ENCODE measurements around the gene ADCY1.

ADCY1 gene

GRCh38 chr7:45689797-45690761 lies 115.9 kb downstream of the ADCY1 start:
- peak overlapping the region in 1 of 2 donors; percentile 28 for H3K27ac Mint-ChIP-seq
- H3K27me3 Mint-ChIP-seq: peaks cover 8% of the 10 kb centered on the region
- DNase-seq: no peak
- no peak for ATAC-seq
- H3K4me3 Mint-ChIP-seq: no peak overlapping the region
- H3K4me1 Mint-ChIP-seq: no peaks in the 10 kb centered on the region
- H3K9me3 Mint-ChIP-seq: no peaks in the 10 kb centered on the region

- ATAC-seq: no peak
- no peaks in the 10 kb centered on the region for H3K9me3 Mint-ChIP-seq
- no peak overlapping the region for H3K27ac Mint-ChIP-seq
- H3K4me3 Mint-ChIP-seq: no peak overlapping the region
- H3K27me3 Mint-ChIP-seq: peaks cover 8% of the 10 kb centered on the region
- no peak for DNase-seq
- H3K4me1 Mint-ChIP-seq: no peaks in the 10 kb centered on the region
These were observed 116.6 kb downstream of the ADCY1 start for GRCh38 chr7:45690762-45691150.

GRCh38 chr7:45691155-45691656 lies 117.0 kb downstream of the ADCY1 start:
- ATAC-seq (no peak), DNase-seq (no peak)
- no peak overlapping the region for H3K4me3 Mint-ChIP-seq
- no peaks in the 10 kb centered on the region for H3K4me1 Mint-ChIP-seq
- H3K9me3 Mint-ChIP-seq: no peaks in the 10 kb centered on the region
- peaks cover 8% of the 10 kb centered on the region for H3K27me3 Mint-ChIP-seq
- H3K27ac Mint-ChIP-seq: no peak overlapping the region

DNA sequence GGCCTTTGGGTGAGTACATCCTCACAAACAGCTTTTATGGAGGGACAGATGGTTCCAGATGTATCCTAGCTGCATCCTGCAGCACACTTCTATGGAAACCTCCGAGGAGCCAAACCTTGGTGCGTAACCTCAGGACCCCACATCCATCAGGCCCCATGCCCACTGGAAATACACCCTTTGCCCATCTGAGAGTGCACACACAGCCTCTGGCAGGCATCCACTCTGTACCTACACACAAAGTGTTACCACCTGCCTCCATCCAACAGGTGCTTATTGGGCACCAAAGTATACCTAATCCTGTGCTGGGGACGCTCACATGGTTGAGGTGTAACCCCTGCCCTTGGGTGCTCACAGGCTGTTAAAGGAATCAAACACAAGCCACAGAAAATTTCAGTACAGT lies 117.9 kb downstream of the ADCY1 start:
- Mint-ChIP-seq H3K27me3 (peaks cover 8% of the 10 kb centered on the region), H3K9me3 (no peaks in the 10 kb centered on the region), H3K4me1 (no peaks in the 10 kb centered on the region), H3K4me3 (no peak overlapping the region), H3K27ac (no peak overlapping the region)
- ATAC-seq: no peak
- no peak for DNase-seq

DNA sequence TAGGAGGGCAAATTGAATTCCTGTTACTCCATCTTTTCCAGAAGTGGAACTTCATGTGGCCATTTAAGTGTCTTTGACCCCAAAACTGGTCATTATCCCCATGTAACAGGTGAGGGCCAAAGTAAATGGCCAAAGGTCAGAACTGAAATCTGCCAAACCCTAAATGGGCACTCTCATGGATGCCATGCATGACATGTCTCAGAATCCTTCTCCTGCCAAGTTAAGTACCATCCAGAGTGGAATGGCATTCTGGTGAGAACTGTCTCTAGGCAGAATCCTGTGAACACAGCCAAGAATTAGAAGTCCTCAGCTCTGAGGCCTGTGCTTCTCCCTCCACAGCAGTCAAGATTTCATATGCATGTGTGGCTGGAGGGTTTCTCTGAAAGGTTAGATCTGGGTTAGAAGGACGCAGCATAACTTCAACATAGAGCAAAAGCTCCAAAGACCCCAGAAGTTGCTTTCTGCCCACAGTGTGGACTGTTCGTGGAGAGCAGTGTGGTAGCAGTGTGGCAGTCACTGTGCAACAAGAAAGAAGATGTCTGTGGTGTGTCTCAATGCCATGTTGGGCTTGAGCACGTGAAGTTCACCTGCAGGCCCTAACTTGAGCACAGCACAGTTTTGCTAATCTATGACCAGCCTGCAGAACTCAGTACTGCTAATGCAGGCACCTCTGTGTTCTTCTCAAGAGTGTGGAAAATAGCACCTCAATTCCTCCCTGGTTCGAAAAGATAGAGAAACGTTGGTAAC lies 121.3 kb downstream of the ADCY1 start:
- H3K4me1 Mint-ChIP-seq: no peaks in the 10 kb centered on the region
- H3K27me3 Mint-ChIP-seq: peaks cover 8% of the 10 kb centered on the region
- no peak overlapping the region for H3K27ac Mint-ChIP-seq
- ATAC-seq (no peak), DNase-seq (no peak)
- no peaks in the 10 kb centered on the region for H3K9me3 Mint-ChIP-seq
- H3K4me3 Mint-ChIP-seq: no peak overlapping the region

DNA sequence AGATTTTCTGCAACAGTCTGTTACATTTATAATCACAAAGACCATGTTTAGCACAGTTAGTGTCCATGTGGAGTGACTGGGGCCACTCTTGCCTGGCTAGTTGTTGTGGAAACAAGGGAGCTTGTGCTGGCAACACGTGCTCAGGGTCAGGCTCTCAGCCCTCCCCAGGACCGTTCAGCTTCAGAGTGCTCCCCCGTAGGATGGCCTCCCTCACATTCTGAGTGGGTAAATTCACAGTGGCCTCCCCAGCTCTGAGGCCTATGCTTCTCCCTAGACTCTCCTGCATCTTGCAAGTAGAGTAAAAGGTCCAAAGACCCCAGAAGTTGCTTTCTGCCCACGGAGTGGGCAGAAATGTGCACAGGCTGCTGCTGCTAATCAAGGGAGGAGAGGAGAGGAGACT lies 122.3 kb downstream of the ADCY1 start:
- no peaks in the 10 kb centered on the region for H3K9me3 Mint-ChIP-seq
- H3K27ac Mint-ChIP-seq: peak overlapping the region in 1 of 2 donors; percentile 52
- no peaks in the 10 kb centered on the region for H3K4me1 Mint-ChIP-seq
- DNase-seq: no peak
- peaks cover 13% of the 10 kb centered on the region for H3K27me3 Mint-ChIP-seq
- no peak overlapping the region for H3K4me3 Mint-ChIP-seq
- ATAC-seq: no peak

DNA sequence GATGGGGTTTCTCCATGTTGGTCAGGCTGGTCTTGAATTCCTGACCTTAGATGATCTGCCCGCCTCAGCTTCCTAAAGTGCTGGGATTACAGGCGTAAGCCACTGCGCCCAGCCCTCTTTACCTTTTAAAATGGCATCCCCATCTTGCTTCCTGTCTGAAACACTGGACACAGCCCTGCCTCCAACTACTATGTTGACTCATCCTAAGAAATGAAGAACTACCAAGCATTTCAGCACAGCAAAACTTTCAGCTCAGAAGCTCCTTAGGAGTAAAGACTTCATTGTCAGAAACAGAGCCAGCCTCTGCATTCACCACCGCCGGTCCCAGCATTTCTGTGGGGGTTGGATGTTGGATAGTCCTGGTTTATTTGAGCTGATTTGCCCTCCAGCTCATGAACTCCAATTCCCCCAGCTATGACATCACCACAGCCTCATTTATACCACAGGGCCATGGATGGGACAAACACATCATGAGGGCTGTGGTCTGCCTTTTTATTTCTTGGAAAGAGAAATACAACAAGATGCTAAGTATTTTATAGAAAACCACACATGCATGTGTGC lies 123.5 kb downstream of the ADCY1 start:
- Mint-ChIP-seq H3K27me3 (peaks cover 20% of the 10 kb centered on the region), H3K9me3 (no peaks in the 10 kb centered on the region)

GRCh38 chr7:45698303-45699014 lies 124.3 kb downstream of the ADCY1 start:
- no peak overlapping the region for H3K4me3 Mint-ChIP-seq
- no peak for DNase-seq
- H3K27me3 Mint-ChIP-seq: peaks cover 27% of the 10 kb centered on the region
- no peaks in the 10 kb centered on the region for H3K9me3 Mint-ChIP-seq
- no peak for ATAC-seq
- H3K27ac Mint-ChIP-seq: peak overlapping the region in 1 of 2 donors; percentile 2
- H3K4me1 Mint-ChIP-seq: no peaks in the 10 kb centered on the region

More for the DNA sequence above, 123.5 kb downstream of the ADCY1 start:
- no peak for ATAC-seq
- no peak overlapping the region for H3K4me3 Mint-ChIP-seq
- no peak overlapping the region for H3K27ac Mint-ChIP-seq
- no peak for DNase-seq
- H3K4me1 Mint-ChIP-seq: no peaks in the 10 kb centered on the region

DNA sequence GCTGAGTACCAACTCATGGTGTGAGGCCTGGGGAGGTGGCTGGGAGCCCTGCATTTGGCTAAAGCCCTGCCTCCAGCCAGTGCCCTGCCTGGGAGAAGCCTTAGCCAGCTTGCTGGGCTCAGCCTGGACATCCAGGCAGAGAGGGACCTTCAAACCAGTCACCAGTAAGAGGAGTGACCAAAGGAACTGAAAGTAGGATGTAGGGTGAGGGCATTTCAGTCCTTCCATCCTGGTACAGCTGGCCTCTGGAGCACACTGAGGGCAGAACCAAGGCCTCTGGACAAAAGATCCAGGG lies 124.8 kb downstream of the ADCY1 start:
- Mint-ChIP-seq H3K4me1 (no peaks in the 10 kb centered on the region), H3K27ac (no peak overlapping the region), H3K27me3 (peaks cover 32% of the 10 kb centered on the region), H3K4me3 (no peak overlapping the region), H3K9me3 (no peaks in the 10 kb centered on the region)
- ATAC-seq (no peak), DNase-seq (no peak)

DNA sequence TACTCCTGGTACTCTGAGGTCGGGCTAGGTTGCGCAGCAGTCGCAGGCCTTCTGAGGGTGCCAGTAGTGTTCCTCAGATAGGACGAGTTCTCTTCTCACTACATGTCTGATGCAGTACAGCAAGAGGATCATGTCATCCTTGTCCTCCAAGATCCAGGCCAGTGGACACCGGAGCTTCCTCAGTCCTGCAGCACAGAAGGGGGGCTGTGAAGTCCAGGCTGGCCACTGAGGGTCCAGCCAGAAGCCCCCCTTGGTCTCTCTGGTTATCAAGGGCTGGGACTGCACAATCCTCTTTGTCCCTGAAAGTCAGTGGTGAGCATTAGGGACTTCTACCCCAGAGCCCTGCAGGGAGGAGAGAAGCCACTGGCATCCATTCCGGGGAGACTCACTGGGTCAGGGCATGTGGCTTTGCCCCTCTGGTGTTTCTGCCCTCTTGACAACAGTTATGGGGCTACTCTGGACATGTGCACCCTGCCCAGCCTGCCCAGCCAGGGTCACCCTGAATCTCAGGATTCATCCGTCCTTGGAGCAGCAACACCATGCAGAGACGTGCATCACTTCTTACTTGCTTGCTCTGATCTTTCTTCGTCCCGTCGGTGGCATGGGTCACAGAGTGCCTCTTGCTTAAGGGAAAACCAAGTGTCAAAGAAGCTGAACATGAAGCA lies 125.7 kb downstream of the ADCY1 start:
- Mint-ChIP-seq H3K27ac (no peak overlapping the region), H3K9me3 (no peaks in the 10 kb centered on the region), H3K4me3 (no peak overlapping the region), H3K27me3 (peaks cover 38% of the 10 kb centered on the region), H3K4me1 (no peaks in the 10 kb centered on the region)
- DNase-seq (no peak), ATAC-seq (no peak)

DNA sequence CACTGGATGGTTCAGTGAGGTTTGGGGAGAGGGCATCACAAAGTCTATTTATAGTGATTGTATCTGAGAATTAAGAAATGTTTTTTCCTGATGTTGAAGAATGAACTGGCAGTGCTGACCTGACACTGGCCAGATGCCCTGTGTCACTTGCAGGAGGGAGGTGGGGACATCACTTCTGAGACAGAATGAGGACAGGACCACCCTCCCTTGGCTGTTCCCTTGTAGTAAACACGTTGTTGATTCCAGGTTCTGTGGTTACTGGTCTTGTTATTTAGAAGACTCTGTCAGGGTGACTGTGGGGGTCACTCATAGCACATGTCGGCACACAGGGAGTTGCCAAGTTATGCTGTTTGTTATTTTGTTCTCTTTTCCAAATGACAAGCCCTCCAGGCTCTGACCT lies 126.4 kb downstream of the ADCY1 start:
- Mint-ChIP-seq H3K27ac (no peak overlapping the region), H3K9me3 (no peaks in the 10 kb centered on the region), H3K4me3 (no peak overlapping the region), H3K27me3 (peaks cover 38% of the 10 kb centered on the region), H3K4me1 (no peaks in the 10 kb centered on the region)
- ATAC-seq (no peak), DNase-seq (no peak)

DNA sequence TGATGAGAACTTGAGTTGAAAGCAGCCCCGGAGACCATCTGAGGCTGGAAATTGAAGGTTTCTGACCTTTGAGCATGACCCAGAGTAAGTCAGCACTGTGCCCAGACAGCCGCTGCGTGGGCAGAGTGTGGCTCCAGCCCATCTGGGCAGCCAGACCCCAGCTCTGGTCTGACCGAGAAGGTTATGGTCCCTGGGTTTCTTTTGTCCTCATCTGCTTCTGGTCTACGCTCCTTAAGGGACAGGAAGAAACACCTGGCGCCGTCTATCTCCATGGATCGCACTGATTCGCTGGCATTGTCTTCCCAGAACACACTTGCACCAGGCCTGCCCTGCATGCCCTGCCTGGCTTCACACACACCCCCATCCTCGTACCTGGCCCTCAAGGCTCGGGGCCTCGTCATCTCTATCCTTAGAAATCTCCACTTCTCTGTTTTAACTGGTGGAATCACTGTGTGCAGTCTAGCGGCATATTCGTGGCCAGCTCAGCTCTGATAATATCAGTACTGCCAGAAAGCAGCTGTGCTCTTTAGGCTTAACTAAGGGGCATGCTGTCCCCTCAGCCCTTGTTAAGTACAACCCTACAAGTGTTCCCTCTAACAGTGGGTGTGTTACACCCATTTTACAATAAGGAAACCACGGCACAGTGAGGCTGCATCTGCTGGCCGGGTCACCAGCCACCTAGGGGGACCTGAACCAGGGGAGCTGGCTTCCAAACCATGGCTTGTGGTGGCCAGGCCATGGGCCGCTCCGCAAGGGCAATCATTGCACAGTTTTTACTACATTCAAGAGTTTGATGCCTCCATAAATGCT lies 127.7 kb downstream of the ADCY1 start:
- Mint-ChIP-seq H3K4me1 (no peaks in the 10 kb centered on the region), H3K27ac (peak overlapping the region in 1 of 2 donors; percentile 87), H3K9me3 (no peaks in the 10 kb centered on the region), H3K27me3 (peaks cover 38% of the 10 kb centered on the region), H3K4me3 (no peak overlapping the region)
- ATAC-seq (no peak), DNase-seq (no peak)

DNA sequence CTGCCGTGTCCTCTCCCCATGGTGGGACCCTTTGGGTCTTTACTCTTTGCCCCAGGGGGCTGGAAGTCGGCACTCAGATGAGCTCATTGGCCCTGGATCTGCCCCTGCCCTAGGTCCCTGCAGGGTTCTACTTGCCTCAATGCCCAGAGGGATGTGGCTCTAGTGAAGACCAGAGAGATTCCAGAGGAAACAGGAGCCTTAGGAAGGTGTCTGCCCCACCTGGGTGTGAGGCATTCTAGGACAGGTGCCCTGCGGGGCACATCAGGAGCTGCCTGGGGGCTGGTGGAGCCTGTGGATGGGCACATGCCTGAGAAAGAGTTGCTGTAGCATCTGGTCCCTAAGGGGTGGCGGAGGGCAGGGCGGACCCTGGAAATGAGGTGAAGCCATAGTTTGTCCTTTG lies 128.6 kb downstream of the ADCY1 start:
- no peaks in the 10 kb centered on the region for H3K9me3 Mint-ChIP-seq
- no peak overlapping the region for H3K27ac Mint-ChIP-seq
- DNase-seq (no peak), ATAC-seq (peak; percentile 17)
- H3K4me1 Mint-ChIP-seq: no peaks in the 10 kb centered on the region
- peaks cover 38% of the 10 kb centered on the region for H3K27me3 Mint-ChIP-seq
- H3K4me3 Mint-ChIP-seq: no peak overlapping the region

DNA sequence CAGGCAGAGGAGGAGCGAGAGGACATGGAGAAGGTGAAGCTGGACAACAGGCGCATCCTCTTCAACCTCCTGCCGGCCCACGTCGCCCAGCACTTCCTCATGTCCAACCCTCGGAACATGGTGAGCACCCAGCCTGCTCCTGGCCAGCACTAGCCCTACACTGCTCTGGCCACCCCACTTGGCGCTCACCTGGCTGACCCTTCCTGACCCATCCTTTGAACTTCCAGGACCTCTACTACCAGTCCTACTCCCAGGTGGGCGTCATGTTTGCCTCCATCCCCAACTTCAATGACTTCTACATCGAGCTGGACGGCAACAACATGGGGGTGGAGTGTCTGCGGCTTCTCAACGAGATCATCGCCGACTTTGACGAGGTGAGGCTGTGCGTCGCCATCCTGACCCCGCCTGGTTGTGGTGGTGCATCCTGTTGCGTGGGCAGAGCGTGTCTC lies 129.2 kb downstream of the ADCY1 start:
- no peaks in the 10 kb centered on the region for H3K4me1 Mint-ChIP-seq
- H3K27me3 Mint-ChIP-seq: peaks cover 38% of the 10 kb centered on the region
- DNase-seq (peak in 1 of 2 donors; percentile 3), ATAC-seq (no peak)
- H3K27ac Mint-ChIP-seq: no peak overlapping the region
- H3K4me3 Mint-ChIP-seq: no peak overlapping the region
- no peaks in the 10 kb centered on the region for H3K9me3 Mint-ChIP-seq
